Medulla oblongata (tissue), 1 donor: Measurements from ENCODE around the gene TECR.

Source experiments
- DNase-seq: peaks from one replicate; pipeline ENCODE4 v3.0.0-alpha.2; 2015; ENCODE audit errors: extremely low spot score

The TECR gene

DNA sequence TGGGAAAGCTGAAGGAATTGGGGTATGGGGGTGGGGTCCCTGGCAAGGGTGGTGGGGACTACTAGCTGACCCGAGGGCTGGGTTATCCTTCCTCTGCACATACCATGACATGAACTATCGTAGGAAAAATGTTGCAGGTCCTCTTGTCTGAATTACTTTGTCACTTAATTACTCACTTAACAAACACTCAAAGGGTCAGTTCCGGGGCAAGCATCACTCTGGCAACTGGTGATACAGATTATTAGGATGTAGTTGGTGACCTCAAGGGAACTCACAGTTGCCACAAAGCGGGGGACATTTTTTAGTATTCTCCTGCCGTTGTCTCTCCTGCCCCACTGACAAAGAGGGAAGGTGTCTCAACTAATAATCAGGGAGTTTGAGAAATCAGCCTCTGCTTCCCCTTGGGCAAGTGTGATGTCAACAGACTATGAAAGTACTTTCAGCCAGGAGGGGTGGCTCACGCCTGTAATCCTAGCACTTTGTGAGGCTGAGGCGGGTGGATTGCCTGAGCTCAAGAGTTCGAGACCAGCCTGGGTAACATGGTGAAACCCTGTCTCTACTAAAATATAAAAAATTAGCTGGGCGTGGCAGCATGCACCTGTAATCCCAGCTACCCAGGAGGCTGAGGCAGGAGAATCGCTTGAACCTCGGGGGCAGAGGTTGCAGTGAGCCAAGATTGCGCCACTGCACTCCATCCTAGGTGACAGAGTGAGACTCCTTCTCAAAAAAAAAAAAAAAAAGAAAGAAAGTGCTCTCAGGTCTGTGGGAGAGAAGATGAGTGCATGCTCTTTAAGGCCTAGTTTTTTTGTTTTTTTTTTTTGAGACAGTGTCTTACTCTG, 21.5 kb upstream of the TECR start:
- no peak for DNase-seq

DNA sequence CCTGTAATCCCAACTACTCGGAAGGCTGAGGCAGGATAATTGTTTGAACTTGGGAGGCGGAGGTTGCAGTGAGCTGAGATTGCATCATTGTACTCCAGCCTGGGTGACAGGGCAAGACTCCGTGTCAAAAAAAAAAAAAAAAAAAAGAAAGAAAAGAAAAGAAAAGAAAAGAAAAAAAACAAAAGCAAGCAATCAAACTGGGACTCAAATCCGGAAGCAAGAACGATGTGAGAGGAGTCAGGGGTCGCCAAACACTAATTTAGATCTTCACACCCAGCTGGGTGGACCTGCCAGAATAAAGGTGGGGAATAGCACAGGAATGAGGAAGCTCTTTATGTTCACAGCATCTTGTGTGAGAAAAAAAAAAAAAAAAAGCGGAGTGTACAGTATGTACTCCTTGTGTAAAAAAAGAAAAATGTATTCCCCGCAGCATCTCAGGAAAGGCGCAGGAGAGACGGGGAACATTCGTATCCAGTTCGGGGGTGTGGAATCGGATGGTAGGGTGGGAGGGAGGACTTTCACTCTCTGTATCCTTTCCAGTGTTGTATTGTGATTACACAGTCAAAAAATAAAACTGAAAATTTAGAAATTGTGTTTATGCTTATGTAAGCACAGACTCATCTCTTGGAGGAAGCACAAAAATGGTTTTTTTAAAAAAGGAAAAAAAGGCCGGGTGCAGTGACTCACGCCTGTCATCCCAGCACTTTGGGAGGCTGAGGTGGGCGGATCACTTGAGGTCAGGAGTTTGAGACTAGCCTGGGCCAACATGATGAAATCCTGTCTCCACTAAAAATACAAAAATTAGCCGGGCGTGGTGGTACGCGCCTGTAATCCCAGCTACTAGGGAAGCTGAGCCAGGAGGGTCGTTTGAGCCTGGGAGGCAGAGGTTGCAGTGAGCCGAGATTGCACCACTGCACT, 18.8 kb upstream of the TECR start:
- DNase-seq = no peak

DNA sequence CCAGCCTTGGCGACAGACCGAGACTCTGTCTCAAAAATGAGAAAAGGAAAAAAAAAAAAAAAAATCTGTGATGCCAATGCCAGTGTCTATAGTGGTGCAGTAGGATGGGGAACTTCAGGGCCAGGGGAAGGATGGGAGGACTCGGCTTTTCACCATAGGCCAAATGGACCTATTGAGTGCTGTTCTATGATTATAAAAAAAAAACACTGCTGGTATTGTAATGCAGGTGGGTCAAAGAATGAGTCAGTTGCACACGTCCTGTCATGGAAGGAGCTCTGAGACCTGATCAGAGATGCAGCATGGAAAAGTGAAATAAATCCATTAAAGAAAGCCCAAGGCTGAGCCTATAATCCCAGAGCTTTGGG, 18.2 kb upstream of the TECR start:
- no peak for DNase-seq

DNA sequence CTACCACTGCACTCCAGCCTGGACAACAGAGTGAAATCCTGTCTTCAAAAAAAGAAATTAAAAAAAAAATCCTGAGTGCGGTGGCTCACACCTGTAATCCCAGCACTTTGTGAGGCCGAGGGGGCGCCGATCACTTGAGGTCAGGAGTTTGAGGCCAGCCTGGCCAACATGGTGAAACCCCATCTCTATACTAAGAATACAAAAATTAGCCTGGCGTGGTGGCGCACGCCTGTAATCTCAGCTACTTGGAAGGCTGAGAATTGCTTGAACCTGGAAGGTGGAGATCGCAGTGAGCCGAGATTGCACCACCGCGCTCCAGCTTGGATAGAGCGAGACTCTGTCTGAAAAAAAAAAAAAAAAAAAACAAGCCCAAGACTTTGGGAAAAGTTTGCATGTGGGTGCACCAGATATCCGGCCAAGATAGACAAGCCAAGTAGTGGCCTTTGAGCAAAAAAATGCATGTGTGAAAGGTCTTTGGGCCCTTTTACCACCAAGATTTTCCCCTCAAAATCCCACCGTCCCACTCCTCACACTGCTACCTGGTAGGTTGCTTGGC, 16.9 kb upstream of the TECR start:
- no peak for DNase-seq

DNA sequence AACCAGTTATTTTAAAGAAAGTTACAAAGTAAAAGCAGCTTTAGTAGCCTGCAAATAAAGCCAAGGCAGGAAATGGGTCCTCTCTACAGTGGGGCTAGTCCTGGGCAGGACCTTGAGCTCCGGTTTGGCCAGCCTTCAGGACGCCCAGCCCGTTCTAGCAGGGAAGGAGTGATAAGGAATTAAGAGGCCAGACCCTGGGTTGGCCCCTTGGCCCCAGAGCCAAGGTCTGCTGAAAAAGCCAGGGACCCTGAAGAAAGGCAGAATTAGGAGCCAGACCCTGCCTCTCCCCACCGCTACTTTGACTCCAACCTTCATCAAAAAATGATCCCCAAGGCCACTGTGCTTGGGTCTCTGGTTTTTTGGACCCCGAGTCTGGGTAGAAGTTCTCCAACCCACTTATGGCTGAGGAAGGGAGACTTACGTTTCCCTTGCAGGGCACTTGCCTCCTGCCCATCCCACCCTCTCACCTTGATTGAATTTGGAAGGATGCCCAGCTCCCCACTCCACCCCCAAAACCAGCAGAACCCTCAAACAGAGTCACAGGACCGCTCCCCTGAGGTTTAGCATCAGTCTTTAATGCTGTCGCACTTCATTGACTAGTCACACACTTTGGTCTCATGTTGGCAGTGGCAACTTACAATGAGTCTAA, 15.1 kb upstream of the TECR start:
- peak; percentile 67 for DNase-seq

DNA sequence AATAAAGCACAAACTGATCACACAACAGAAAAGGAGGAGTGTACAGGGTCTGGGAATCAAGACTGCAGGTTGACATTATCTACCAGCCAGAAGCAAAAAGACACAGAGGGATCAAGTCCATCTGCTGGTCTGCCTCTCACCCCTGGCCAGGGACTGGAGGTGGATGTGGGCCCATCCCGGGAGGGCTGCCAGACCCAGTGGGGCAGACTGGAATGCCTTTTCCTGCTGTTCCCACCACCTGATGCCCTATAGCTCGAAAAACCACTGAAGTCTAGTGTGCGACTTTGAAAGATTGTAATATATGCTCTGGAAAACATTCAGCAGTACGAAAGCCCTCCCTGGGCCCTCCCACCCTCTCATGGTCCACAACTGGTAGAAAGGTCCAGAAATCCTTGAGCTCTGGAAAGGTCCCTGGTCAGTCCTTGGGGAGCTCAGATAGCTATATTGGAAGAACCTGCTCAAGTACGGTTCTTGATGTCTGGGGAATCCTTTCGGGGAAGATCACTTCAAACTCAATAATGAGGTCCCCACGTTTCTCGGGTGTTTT, 13.8 kb upstream of the TECR start:
- DNase-seq = peak; percentile 59

DNA sequence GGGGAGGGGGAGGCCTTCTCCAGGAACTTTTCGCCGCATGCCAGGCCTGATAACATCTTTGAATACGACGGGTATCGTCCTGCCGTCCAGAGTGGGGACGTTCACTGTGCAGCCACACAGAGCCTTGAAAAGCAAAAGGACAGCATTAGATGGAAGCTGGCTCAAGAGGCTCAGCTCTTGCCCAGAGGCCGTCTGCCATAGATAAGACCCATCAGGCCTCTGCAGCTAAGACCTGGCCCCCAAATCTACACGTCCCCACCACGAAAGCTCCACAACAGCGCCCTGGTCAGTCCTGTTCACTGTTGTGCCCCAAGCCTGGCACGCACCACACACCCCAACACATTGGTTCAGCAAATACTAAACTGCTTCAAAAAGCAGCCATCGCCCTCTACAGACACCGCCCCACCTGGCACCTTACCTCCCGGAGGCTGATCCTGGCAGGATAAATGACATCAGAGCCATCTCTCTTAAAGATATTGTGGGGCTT, 13.3 kb upstream of the TECR start:
- no peak for DNase-seq

DNA sequence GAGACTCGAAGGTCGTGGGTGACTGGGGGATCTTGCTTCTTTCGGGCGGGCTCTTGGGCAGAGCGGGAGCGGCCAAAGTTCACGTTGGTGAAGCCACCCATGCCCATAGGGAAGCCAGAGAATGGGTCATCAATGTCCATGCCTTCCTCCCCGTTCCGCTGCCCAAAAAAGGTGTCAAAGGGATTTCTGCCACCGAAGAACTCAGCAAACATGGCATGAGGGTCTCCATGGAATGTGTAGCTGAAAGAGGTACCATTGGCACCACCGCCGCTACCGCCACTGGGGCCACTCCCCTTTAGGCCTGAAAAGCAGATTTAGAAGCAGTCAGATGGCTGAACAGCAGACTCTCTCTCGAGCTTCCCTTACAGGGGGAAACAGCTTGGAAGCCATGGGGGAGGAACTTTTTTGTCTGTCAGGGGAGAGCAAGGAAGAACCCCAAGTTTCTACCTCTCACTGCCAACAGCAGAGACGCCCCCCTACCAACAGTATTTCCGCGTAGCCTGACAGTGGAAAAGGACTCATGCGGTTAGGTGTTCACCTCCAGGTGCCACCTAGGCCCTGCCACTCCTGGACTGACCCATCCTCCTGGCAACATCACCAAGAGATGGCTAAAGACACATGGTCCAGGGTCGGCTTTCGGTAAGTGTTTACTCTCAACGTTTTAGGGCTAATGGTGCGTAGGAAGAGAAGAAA, 12.5 kb upstream of the TECR start:
- peak; percentile 59 for DNase-seq

DNA sequence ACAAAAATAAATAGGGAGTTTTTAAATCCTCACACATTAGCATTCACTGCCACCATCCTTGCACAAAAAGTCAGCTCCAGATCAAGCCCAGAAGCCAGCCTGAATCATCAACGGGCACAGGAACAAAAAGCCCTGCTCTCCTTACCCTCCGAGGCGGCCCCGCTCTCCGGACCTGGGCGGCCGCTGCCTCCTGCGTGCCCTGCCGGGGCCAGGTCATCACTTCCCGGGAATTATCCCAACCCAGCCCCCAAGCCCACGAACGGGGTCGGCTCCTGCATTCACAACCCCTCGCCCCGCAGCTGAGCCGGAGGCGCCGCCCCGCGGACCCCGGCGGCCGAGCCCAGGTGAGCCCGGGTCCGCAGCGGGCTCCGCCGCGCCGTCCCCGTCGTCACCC, 12.0 kb upstream of the TECR start:
- no peak for DNase-seq

DNA sequence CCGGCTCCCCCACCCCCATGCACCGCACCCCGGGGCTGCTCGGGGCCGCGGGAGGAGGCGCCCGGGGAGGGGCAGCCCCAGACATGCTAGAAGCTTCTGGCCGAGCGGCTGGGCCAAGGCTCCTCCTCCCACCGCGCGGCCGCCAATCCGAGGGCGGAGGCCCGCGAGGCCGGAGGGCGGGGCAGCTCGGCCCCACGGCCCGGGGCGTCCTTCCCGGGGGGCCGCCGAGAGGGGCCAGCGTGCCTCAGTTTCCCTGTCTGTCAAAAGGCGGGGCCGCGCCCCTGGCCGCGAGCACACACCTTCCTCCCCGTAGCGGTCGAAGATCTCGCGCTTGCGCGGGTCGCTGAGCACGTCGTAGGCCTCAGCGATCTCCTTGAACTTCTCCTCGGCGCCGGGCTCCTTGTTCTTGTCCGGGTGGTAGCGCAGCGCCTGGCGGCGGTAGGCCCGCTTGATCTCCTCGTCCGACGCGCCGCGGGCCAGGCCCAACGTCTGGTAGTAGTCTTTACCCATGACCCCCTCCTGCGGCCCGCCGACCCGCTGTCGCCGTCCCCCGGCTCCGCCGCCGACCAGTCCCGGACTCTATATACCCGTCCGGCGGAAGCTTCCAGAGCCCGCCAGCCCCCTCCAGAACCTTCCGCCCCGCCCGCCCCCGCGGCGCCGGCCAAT, 11.4 kb upstream of the TECR start, which contains the start of gene DNAJB1:
Gene DNAJB1, minus strand, starts transcription at position 558 of the 666 bp plus-strand sequence. Its CDS starts 48 bp downstream, at position 510.
- DNase-seq = peak; percentile 85

DNA sequence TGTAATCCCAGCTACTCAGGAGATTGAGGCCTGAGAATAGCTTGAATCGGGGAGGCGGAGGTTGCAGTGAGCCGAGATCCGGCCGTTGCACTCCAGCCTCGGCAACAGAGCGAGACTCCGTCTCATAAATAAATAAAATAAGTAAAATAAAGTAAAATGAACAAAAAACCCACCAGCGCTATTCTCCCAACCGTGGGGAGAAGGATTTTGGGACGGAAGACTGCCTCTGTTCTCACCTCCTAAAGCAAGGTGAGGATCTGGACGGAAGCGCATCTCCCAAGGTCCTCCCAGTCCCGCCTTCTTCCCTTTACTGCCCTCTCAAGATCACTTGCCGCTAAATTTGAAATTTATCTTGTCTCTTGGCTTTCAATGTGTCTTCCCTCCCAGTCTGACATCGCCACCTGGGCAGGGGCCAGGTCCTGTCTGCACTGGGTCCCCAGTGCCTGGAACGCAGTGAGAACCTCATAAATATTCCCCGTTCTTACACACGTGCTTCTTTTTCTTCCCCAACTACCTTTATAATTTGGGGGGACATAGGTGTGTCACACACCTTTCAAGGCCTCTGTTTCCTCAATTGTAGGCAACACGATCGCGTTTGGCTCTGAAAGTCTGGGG, 10.0 kb upstream of the TECR start:
- DNase-seq = no peak

DNA sequence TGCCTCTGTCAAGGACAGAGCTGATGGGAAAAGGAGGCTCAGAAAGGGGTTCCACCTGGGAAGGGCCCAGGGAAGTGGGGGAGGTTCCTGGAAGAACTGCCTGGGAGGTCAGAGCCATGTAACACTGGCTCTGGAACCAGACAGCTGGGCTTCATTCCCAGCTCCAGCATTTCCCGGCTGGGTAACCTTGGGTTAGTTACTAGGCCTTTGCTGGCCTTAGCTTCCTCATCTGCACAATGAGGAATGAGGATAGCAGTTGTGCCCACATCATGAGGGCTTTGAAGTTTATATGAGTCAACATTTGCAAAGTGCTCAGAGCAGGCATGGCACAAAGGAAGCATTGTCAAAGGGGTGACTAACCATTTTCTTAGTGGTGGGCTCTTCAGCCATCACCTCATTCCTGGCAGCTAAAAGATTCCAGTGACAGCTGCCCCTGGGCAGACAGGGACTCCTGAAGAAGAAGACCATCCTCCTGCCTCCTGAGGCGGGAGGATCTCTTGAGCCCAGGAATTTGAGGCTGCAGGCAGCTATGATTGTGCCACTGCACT, 9.5 kb upstream of the TECR start:
- peak; percentile 64 for DNase-seq

DNA sequence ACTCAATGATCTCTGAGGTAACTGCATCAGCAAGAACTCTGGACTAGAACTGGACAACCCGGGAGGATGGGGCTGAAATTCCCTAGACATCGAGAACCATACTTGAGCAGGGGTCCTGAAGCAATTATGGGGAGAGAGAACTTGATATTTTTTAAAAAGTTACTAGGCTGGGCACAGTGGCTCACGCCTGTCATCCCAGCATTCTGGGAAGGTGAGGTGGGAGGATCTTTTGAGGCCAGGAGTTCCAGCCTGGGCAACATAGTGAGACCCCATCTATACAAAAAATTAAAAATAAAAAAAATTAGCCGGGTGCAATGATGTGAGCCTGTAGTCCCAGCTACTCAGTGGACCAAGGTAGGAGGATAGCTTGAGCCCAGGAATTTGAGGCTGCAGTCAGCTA, 8.9 kb upstream of the TECR start:
- DNase-seq = no peak

DNA sequence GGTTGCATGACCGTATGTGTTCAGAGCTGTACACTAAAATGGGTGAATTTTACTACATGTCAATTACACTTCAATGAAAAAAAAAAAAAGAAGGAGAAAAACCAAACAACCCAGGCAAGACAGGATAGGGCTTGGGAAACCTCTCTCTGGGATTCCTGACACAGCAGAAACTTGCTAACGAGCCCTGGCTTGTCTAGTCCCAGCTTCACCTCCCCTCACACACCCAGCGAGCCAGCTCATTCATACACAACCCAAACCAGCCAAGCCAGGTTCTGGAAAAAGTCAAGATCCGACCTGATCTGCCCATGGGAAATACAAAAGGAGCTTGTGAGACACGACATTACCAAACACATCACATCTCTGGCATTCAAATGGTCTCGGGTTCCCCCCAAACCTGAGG, 3.7 kb upstream of the TECR start:
- peak; percentile 29 for DNase-seq

DNA sequence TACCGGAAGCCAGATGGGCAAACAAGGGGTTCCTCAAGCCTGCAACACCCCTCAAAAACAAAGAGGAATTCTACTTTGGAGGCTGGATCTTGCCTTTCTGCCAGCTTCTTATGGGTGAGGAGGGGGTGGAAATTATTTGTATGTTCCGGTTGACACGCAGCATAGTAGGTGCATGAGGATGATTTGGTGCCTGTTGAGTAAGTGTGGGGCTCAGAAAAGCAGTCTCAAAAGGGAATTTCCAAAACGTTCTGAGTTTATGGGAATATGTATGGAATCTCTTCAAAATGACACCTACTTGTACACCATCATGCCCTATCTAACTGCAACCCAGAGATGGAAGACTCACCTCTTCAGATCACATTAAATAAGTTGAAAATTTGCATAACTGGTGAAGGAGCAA, 3.0 kb upstream of the TECR start:
- no peak for DNase-seq

DNA sequence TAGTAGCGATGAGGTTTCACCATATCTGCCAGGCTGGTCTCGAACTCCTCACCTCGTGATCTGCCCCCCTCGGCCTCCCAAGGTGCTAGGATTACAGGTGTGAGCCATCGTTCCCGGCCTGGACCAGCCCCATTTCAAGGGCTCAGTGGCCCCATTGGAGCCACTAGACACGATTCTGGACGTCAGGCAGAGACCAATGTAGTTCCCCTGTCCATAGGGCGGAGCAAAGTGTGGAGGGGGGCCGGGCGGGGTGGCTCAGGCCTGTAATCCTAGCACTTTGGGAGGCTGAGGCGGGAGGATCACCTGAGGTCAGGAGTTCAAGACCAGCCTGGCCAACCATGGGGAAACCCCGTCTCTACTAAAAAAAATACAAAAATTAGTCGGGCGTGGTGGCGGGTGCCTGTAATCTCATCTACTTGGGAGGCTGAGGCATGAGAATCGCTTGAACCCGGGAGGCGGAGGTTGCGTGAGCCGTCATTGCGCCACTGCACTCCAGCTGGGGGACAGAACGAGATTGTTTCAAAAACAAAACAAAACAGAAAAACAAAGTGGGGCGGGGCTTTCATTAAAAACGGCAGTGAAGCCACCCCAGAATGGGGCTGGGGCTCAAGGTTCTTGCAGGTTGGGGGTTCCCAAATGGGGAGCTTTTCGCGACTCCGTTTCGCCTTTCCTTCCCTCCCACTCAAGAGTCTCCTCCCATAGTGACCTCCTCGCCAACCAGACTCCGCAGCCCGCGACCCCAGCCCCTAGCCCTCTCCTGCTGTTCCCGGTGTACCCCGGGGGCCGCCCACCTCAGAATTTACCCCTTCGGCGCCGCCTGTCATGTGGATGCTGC, 758 bp upstream of the TECR start:
- DNase-seq = no peak

DNA sequence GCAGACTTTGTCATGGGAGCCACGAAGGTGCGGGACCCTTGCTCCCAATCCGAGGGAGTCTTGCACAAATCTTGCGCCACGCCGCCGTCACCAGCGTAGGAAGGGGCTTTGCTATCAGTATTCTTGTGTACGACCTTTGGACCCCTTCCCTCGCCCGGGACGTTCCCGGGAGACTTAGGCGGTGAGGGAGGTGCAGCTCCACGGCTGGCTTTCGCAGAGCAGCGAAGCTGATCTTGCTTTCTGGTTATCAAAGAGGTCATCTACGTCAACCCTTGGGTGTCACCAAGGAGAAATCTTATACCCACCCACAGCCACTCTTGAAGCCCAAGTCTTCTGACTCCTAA, 583 bp downstream of the TECR start:
- no peak for DNase-seq

DNA sequence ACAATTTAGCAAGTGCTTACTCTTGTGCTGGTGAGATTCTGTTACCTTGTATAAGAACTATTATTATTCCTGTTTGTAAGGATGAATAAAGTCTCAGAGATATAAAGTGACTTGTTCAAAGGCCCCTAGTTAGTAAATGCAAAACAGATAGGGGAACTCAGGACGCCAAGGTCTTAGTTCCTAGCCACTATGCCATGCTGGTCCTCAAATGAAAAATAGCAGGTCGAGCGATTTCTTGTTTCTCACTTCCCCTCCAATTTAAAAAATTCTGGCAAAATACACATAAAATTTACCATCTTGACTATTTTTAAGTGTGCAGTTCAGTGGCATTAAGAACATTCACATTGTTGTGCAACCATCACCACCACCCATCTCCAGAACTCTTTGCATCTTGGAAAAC, 1.1 kb downstream of the TECR start:
- no peak for DNase-seq

DNA sequence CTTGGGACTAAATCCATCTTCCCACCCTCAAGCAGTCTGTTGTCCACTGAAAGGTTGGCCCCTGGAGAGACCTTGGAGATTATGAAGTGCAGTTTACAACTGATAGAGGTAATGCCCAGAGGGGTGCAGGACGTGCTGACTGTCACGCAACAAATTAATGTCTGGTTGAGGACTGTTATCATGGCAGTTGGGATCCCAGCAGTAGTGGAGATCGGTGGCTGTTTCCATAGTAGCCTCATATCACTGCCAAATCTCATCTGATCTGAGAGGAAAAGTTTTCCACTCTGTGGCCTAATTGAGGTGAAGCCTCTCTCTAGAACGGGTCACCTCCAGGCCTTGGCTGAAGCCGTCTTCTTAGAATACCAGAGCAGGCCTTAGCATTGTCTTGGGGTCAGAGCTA, 4.1 kb downstream of the TECR start:
- DNase-seq = no peak
